Loucy (cell line): ENCODE measurements around the gene RABL6.

Experiments used
- EZH2phosphoT487 ChIP-seq: fragments of 200-600 bp; IDR thresholded peaks from 2 replicates; pipeline ENCODE4 v1.6.1; 2018; ENCODE audit warnings: antibody characterized with exemption, mild to moderate bottlenecking, moderate library complexity, borderline replicate concordance
- TF ChIP-seq, protein P1 (sequence below): fragments of 200-600 bp; sonication (generic); conservative IDR thresholded peaks from 2 replicates; pipeline ENCODE4 v1.5.1; 2014; ENCODE audit warnings: mild to moderate bottlenecking, antibody characterized with exemption, low read length

DNA sequence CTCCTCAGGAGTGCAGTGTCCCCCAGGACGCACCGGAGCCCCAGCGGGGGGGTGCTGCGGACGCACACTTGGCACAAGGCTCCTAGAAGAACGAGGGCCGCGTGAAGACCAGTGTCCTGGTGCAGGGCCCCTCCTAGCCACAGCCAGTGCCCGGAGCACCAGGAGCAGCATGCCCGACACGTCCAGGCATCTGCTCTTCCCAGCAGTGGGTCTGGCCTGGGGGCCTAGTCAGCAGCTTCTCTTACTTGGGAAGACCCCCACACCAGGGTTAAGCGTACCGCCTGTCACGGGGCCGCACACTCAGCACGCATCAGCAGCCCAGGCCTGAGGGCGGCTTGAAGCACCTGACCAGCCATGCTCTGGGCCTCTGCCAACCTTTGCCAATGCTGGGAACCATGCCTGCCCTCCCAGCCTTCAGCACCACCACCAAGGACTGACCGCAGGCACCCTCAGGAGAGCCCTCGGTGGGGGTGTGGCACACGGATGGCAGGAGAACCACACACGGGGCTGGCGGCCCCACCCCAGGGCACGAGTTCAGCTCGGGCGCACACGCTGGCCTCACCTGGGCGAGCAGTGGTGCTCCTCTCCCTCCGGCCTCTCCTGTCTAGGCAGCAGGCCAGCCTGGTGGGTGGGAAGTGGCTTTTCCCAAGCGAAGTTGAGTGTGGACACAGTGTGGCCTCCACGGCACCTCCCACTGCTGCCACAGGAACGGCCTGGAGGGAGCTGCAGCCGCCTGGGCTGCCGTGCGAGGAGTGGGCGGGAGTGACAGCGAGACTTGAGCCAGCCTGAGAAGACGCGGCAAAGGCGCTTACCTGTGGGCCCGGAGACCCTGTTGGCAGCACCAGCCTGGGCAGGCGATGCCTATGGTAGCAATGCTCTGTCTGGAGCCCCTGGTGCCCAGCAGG is 22.5 kb downstream of the RABL6 start:
- TF ChIP-seq, protein P1, sequence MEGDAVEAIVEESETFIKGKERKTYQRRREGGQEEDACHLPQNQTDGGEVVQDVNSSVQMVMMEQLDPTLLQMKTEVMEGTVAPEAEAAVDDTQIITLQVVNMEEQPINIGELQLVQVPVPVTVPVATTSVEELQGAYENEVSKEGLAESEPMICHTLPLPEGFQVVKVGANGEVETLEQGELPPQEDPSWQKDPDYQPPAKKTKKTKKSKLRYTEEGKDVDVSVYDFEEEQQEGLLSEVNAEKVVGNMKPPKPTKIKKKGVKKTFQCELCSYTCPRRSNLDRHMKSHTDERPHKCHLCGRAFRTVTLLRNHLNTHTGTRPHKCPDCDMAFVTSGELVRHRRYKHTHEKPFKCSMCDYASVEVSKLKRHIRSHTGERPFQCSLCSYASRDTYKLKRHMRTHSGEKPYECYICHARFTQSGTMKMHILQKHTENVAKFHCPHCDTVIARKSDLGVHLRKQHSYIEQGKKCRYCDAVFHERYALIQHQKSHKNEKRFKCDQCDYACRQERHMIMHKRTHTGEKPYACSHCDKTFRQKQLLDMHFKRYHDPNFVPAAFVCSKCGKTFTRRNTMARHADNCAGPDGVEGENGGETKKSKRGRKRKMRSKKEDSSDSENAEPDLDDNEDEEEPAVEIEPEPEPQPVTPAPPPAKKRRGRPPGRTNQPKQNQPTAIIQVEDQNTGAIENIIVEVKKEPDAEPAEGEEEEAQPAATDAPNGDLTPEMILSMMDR: no peak
- no peak for TF ChIP-seq EZH2phosphoT487
